G401.6 (cell line): ENCODE results near the gene RPL7A.
"Not testable (repeated sequence)": the region's sequence is repeated elsewhere in the genome, so short reads cannot be mapped to it uniquely, and the experiment has no call there.

Experiments used
- FAIRE-seq: peaks from 2 replicates; lab custom pipeline; 2012; peaks lifted over from hg19 to GRCh38; lab: Jason Lieb, UNC

The RPL7A gene

DNA sequence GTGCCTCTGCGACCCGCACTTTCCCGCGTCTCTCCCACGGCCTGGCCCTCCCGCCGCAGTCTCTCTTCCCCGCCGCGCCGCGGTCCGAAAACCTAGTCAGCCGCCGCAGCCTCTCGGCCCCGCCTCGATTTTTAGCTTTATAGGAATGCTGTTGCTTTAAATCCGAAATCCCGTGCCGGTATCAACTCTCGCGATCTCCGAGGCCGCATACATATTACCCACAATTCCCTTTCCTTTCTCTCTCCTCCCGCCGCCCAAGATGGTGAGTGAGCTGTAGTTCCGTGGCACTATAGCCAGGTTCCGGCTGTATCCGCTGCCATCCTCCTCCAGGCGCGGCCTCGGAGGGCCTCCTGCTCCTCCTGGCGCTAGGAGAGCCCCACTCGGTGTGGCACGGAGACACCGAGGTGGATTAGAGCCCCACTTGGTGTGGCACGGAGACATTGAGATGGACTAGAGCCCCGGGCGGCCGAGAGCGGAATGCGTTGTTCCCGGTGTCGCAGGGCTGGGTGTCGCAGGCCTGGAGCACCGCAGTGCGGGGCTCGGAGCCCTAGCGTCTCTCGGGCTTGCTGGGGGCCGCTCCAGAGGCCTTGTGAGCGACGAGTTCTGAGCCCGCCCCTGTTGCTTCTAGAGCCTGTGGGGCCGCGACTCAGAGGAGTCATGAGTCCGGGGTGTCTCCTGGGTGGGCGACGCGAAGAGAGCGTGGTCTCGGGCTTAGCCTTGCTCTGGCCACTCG is at the start of gene RPL7A, which contains the start of gene MED22:
TSS of gene RPL7A (plus strand) at position 234 of the 733 bp plus-strand sequence. CDS start at position 260, 26 bp downstream.
TSS of gene MED22 (minus strand) at position 147 of the 733 bp plus-strand sequence. CDS start 1,469 bp downstream, outside the sequence.
- peak; percentile 34 for FAIRE-seq

DNA sequence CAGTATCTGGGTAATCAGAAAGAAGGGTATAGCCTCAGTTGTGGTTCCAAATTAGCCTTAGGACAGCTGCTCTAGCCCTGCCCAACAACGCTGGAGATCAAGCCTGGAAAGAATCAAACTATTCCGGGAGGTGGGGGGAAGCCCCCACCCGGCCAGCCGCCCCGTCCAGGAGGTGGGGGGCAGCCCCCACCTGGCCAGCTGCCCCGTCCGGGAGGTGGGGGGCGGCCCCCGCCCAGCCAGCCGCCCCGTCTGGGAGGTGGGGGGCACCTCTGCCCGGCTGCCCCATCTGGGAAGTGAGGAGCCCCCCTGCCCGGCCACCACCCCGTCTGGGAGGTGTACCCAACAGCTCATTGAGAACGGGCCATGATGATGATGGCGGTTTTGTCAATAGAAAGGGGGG is 48.0 kb upstream of the RPL7A start:
- FAIRE-seq: not testable (repeated sequence)

DNA sequence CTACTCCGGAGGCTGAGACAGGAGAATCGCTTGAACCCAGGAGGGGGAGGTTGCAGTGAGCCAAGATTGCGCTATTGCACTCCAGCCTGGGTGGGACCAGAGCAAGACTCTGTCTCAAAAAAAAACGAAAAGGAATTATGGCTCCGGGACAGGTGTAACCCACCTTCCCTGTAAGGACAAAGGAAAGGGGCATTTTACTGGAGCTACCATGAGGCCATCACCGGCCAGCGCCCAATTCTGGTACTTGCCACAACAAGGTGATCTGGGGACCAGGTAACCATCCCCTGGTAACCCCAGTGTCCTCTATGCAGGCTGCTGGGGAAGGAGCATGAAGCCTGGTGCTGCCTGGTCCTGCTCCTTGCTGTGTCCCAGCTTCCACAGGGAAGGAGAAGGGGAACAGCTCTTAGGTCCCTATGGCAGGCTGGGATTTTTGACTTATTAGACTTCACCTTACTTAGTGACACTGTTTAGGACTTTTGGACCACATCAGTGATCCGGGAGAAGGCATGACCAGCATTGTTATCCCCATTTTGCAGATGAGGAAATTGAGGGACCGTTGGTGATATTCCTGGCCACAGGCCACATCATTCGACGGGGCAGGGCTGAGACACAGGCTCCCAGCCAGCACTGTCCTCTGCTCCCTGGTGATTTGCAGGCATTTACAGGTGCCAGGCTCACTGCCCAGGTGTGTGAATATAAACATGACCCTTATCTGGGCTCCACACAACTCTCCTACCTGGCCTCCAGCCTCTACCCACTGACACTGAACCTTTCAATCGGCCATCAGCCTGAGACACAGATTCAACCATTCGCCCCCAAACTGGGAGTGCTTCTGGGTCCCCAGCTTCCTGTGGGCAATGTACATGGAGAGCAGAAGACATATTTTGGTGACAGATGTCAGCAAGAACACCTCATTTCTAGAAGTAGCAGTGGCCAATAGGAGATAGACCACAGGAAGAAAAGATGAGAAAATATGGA is 46.5 kb upstream of the RPL7A start:
- no peak for FAIRE-seq

DNA sequence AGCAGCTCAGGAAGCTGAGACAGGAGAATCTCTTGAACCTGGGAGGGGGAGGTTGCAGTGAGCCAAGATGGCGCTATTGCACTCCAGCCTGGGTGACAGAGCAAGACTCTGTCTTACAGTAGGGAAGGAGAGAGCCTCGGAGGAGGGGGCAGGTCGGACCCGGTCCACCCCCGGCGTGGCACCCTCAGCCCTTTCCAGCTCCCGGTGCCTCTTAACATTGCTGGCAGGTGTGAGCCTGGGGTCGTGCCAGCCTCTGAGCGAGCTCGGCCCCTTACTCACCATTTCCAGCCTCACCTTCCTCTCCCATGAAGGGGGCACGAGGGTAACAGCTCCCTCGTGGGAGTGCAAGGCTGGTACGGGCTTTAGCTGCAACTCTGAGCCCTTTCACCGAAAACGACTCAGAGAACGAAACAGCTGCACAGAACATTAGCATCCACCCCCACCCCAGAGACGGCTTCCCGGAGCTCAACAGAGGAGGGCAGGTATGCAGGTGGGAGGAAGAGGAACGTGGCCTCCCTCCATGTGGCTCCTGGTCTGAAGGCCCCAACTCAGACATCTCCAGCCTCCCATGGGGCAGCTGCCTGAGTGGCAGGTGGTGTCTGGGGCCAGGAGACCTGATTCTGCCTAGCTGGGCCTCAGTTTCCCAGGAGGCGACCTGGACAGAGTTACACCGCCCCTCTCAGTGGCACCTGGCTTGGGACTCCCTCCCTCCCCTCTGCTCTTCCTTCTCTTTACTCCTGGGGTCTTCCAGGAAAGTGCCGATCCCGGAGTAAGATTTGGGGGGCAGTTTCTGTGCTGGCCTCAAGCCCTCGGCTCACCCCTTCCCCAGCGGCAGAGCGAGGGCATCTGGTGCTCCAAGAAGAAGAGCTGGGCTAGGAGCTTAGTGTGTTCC is 44.5 kb upstream of the RPL7A start:
- no peak for FAIRE-seq

DNA sequence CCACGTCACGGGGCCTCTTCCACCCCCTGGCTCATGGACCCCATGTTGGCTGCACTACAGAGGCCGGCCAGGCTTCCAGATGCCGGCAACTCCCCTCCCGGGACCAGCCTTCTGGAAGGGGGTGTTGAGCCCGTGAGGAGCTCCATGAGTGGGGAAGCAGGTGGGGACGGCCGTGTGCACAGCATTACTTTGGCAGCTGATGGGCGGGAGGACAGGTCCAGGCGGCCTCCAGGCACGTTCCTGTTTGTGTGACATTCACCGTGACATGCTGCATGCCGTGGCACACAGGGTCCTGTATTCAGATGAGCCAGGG is 43.9 kb upstream of the RPL7A start:
- FAIRE-seq: no peak

DNA sequence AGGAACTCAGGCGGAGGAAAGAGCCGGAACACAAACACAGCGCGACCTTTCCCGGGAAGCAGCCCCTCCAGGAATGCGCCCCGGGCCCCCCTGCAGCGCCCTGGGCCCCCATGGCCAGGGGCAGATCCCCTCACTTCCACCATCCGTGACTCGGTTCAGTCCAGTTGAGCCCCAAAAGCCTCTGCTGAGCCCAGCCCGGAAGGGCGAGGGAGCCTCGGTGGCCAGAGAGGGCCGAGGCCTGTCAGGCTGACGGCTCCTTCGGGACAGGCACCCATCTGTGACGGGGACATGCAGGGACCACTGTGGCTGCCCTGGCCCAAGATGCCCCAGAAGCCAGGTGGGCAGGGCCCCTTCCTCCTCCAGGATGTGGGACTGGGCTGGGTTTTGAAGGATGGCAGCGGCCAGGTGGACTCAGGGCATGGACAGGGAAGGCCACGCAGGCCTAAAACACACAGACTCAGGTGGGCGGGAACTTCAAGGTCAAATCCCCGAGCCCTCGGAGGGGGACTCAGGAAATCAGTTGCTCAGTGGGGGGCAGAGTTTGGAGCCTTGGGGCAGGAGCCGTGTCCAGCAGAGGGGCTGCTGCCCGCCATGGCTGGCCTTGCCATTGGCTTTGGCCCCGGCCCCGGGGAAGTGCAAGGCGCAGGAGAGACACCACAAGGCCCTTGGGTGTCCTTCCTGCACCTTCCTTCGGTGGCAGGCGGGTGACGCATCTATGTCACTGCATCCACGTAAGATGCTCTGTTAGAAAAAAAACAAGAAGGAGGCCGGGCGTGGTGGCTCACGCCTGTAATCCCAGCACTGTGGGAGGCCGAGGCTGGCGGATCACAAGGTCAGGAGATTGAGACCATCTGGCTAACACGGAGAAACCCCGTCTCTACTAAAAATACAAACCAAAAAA is 43.3 kb upstream of the RPL7A start:
- no peak for FAIRE-seq

DNA sequence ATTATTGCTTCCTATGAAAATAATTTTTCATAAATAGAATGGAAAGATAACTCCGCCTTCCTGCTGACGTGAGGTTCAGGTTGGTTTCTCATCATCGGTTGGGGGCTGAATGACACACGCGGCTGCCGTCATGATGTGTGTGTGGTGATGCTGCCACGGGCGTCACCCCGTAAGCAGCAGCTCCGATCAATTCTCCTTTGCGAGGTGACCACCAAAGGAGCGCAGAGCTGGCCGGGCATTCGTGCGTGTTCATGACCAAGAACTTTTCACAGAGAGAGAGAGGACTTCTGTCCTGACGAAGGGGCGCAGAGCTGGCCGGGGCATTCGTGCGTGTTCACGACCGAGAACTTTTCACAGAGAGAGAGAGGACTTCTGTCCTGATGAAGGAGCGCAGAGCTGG is 42.3 kb upstream of the RPL7A start:
- no peak for FAIRE-seq

DNA sequence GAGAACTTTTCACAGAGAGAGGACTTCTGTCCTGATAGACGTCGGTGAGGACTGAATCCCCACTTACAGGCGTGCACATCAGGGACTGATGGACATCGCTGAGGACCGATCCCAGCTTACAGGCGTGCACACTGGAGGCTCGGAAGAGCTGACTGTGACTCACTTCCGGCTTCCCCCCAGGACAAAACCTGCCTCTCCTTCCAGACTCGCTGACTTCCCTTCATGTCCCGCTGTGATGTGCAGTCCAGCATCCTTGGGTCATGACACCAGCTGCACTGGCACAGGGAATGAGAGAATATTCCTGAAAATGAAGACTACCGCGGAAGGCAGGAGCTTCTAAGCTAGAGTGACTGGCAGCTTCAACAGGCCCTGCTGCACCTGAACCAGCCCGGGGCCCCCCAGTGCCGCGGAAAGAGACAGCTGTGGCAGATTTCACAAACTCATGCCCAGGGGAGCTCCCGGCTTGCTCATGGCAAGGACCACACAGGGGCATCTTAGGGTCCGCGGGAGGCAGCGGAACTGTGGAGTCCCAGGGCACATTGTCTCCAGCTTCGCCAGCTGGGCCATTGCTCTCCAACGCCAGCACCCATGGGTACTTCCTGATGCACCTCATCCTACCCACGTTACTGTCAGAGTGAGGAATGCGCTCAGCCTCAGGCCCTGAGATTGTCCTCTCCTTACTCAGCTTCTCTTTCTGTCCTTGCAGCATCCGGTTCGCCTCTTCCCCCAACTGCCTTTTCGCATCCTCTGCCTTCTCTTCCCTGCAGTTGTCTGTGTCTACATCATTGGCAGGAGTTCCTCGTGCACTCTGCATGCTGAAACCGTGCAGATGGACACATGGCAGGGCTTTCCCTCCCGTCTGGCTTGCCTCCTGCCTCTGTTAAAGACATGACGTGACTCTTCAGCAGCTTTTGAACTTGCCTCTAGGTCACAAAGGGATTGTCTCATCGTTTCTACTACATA is 41.5 kb upstream of the RPL7A start:
- FAIRE-seq: no peak

DNA sequence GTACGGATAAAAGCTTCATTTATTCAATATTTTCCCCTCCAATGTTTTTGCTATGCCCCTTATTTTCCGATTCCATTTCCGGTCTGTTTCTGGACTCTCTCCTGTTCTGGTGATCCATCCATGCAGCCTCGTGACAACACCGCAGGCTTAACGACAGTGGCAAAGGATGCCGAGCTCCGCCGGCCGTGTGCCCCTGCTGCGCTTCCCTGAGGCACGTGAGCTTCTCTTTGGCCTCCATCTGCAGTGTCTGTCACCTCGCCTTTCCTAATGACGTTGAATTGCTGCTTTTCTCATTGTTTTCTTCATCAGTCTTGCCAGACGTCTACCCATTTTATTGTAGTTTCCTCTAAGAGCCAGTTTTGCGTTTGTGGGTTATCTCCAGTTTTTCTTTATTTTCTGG is 40.7 kb upstream of the RPL7A start:
- no peak for FAIRE-seq

DNA sequence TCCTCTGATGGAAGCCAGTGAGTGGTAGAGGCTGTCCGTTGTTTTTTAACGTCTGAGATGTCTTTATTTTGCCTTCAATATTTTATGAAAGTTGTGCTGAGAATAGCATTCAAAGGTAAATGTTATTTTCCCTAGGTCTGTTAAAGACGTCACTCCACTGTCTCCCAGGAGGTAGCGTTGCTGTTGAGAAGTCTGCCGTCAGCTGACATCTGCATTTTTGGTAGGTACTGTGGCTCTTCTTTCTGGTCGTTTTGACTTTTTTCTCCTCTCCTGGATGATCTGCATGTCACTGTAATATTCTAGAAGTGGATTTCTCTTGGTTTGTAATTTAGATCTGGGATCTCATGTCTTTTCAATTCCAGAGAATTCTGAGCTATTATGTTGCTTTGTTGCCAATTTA is 38.4 kb upstream of the RPL7A start:
- FAIRE-seq: no peak

DNA sequence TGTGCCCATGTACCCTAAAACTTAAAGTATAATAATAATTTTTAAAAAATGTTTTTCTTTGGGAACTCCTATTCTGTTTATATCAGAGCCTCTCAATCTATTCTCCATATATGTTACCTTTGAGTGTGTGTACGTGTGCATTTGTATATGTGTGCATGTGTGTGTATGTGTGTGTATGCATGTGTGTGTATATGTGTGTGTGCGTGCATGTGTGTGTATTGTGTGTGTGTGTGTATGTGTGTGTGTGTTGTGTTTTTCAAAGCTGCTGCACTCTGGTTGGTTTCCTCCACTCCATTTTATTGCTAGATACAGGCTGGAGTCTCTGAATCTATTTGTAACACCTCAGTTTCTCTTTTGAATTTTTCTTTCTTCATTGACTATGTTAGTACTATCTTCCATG is 32.0 kb upstream of the RPL7A start:
- no peak for FAIRE-seq

DNA sequence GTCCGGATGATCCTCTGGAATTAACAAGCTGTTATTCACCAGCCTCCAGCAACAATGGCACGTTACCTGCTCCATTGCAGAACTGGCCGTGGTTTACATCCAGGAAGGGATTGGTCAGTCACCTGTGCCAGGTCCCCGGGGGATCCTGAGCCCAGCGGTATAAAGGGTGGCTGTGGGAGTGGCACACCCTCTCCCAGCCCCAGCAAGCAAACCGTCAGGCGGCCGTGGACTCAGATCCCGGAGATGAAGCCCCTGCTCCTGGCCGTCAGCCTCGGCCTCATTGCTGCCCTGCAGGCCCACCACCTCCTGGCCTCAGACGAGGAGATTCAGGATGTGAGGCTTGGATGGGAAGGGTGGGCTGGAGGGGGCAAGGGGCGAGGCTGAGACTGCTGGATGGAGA is 30.5 kb upstream of the RPL7A start:
- not testable (repeated sequence) for FAIRE-seq

DNA sequence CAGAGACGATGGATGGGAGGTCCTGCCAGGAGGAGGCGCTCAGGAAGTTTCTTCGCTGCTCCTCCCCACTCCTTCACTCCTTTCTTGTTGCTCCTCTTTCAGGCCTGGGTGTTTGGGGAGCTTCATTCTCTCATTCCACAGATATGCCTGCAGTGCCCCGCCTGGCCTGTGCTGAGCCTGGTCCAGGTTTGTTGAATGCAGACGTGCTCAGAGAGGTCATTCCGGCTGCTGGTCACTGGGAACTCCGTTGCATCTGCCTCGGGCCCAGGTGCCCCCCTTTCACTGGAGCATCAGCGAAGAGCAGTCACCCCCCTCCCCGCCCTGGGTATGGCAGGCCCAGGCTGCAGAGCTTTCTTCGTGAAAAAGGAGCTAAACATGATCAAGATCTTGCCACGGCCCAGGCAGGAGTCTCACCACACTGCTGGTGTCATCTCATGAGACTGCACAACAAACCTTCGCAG is 27.6 kb upstream of the RPL7A start:
- FAIRE-seq: no peak

DNA sequence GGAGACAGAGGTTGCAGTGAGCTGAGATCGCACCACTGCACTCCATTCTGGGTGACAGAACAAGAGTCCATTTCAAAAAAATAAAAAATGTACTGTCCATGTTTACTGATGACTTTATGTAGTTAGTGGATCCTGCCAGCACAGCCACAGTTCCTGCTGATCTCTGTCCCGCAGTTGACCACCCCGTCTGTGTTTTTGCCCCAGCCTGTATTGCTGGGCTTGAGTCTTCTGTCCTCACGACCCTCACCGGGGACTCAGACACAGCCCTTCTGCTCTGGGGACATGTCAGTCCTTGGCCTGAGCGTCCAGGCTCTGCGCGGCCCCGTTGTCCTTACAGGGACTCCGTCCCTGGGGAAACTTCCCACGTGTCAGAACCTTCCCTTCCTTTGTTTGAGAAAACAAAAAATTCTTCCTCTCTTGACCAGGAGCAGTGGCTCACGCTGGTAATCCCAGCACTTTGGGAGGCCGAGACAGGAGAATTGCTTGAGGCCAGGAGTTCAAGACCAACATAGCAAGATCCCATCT is 26.5 kb upstream of the RPL7A start:
- no peak for FAIRE-seq

DNA sequence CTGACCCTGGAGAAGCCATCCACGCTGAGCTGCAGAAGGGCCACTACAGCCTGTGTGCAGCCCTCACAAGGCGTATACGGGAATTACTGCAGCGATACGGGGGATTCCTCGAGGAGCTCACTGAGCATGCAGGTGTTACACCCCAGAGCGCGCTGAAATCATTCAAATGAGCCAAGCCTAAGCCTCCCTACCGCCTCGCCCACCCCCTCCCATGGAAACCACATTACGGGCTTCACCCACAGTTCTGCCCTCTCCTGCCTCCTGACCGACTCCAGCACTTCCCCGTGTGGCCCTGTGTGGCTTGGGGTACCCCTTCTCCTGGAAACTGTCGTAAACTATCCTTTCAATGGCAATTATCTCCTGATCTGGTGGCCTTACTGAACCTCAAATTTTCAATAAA is 25.3 kb upstream of the RPL7A start:
- no peak for FAIRE-seq

DNA sequence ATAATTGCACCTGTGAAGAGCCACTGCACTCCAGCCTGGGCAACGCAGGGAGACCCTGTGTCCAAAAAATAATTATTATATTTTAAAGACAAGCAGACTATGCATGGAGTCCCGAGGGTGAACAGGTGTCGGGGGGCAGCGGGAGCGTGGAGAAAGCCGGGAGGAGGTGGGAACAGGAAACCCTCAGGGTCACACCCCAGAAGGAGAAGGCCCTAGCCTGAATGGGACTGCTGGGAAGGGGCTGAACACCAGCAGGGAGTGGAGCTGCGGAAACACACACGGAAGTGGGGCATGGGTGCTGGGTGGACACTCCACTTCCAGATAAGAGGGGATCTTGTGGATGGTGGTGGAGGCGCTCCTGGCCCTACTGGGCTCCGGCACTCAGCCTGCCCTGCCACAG is 24.8 kb upstream of the RPL7A start:
- FAIRE-seq: no peak

DNA sequence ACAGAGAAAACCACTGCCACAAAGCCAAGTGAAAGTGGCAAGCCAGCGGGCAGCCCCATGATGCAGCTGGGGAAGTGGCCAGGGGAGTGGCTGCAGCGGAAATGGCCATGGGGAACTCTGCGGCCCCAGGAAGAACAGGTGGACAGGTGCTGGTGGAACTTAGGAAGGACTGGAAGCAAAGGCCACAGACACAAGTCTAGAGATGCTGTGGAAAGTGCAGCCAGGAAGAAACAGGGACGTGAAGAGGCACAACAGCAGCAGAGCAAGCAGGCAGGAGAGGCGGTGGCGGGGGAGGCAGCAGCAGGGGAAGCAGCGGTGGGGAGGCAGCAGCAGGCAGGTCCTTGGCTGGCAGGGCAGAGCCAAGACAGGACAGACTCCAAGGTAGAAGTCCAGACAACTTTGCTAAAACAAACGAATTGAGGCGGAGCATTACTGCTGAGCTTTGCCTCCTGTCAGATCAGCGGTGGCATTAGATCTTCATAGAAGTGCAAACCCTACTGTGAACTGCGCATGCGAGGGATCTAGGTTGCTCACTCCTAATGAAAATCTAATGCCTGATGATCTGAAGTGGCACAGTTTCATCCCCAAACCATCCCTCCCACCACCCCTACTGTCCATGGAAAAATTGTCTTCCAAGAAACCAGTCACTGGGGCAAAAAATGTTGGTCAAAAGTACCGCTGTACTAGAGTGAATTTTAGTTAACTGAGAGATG is 23.9 kb upstream of the RPL7A start:
- FAIRE-seq: no peak

DNA sequence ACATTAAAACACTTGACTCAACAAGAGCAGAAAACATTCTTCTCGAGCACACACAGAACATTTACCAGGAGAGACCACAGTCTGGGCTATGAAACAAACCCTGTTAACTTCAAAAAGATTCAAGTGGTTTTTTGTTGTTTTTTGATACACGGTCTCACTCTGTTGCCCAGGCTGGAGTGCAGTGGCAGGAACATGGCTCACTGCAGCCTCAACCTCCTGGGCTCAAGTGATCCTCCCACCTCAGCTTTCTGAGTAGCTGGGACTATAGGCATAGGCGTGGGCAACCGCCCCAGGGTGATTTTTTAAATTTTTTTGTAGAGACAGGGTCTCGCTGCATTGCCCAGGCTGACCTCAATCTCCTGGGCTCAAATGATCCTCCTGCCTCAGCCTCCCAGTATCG is 21.0 kb upstream of the RPL7A start:
- FAIRE-seq: not testable (repeated sequence)

DNA sequence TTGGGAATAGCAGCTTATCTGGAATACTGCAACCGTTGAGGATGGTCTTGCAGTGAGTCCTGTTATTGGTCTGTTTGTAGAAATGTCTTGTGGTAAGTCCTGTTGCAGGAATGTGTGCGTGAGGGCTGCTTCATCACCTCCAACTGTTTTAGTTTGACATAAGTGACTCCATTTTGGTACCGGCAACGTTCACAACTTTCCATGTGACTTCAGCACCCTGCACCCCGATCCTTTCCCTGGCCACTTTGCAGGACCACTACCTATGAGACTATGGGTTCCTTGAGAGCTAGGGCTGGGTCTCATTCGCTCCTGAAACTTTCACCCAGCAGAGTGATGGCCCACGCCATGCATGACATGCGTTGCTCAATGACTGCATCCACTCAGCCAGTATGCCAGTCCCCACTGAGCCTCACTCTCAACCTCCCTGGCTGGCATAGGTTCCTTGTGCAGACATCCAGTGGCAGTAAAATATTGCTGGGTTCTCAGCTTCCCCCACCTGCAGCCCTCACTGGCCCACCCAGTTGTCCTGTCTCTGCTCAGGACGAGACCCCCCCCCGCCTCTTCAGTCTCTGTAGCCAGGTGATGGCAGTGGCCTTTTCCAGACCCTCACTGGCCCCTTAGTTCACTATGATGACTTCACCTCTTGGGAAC is 20.1 kb upstream of the RPL7A start:
- no peak for FAIRE-seq
